Stimulated activated CD8-positive, alpha-beta memory T cell treated with anti-CD3 and anti-CD28 coated beads, Interleukin-2, amount 100 ng/mL, for 48 hours (primary cell): ENCODE results near the gene LRP2.

ENCODE experiments used
- DNase-seq, 2 donors: peaks; one replicate each; pipeline ENCODE4 v3.0.0-alpha.2; 2020; ENCODE audit warnings: low read depth in 2 of 2

LRP2 gene

GRCh38 chr2:169091256-169091655, 271.1 kb downstream of the LRP2 start:
- DNase-seq, result no peak

- no peak for DNase-seq
Observed at GRCh38 chr2:169090133-169090820, 272.1 kb downstream of the LRP2 start.

- DNase-seq, result no peak
Observed at GRCh38 chr2:169089182-169089581, 273.2 kb downstream of the LRP2 start.

GRCh38 chr2:169087757-169088379, 274.5 kb downstream of the LRP2 start:
- no peak for DNase-seq

- no peak for DNase-seq
Observed at GRCh38 chr2:169086893-169087467, 275.4 kb downstream of the LRP2 start.

GRCh38 chr2:169082995-169083394, 279.3 kb downstream of the LRP2 start:
- DNase-seq, result no peak

- DNase-seq, result no peak
Observed at GRCh38 chr2:169081551-169081950, 280.8 kb downstream of the LRP2 start.

- no peak for DNase-seq
Observed at GRCh38 chr2:169080250-169081069, 281.9 kb downstream of the LRP2 start.

- DNase-seq, result no peak
Observed at GRCh38 chr2:169077674-169078240, 284.6 kb downstream of the LRP2 start.
